Neuronal stem cell (in vitro differentiated cells): Measurements from ENCODE around the gene TTC39C.

Source experiments
- DNase-seq: peaks from one replicate; pipeline ENCODE4 v3.0.0-alpha.2; 2013; ENCODE audit warnings: low spot score
- H2AFZ ChIP-seq: one replicate; pipeline ENCODE4 v1.6.1; 2013; ENCODE audit warnings: mild to moderate bottlenecking, low read length, inconsistent platforms
- H2AK5ac ChIP-seq: 2 replicates; pipeline ENCODE4 v1.6.1; 2013; ENCODE audit warnings: low read depth, mild to moderate bottlenecking, inconsistent platforms, low read length, moderate library complexity, mixed read lengths
- H2BK120ac ChIP-seq: 2 replicates; pipeline ENCODE4 v1.6.1; 2013; ENCODE audit warnings: low read depth, mild to moderate bottlenecking, inconsistent platforms, low read length, moderate library complexity, mixed read lengths
- H2BK12ac ChIP-seq: one replicate; pipeline ENCODE4 v1.6.1; 2013; ENCODE audit warnings: low read length, inconsistent platforms
- H2BK15ac ChIP-seq: 2 replicates; pipeline ENCODE4 v1.6.1; 2013; ENCODE audit warnings: mild to moderate bottlenecking, low read length, inconsistent platforms, mixed read lengths
- H2BK5ac ChIP-seq: one replicate; pipeline ENCODE4 v1.6.1; 2013; ENCODE audit warnings: inconsistent platforms, mild to moderate bottlenecking, low read length, moderate library complexity
- H3K14ac ChIP-seq: one replicate; pipeline ENCODE4 v1.6.1; 2013; ENCODE audit warnings: low read length, inconsistent platforms
- H3K18ac ChIP-seq: 2 replicates; pipeline ENCODE4 v1.6.1; 2013; ENCODE audit warnings: low read length, inconsistent platforms
- H3K23ac ChIP-seq: 2 replicates; pipeline ENCODE4 v1.6.1; 2013; ENCODE audit warnings: low read depth, mild to moderate bottlenecking, mixed read lengths, low read length, inconsistent platforms; ENCODE audit not compliant: poor library complexity
- H3K27ac ChIP-seq: replicated peaks from 3 replicates; pipeline ENCODE4 v1.5.1; 2013; ENCODE audit warnings: low read length, inconsistent platforms
- H3K27me3 ChIP-seq, 3 experiments: 2 replicates each; pipeline ENCODE4 v1.6.1; 2013; ENCODE audit warnings: low read length in 3 of 3, mild to moderate bottlenecking in 2 of 3, inconsistent platforms in 1 of 3, low read depth in 1 of 3, mixed read lengths in 1 of 3, moderate library complexity in 1 of 3; ENCODE audit not compliant: control insufficient read depth in 3 of 3, insufficient read depth in 3 of 3
- H3K36me3 ChIP-seq, 2 donors: replicated peaks in 1 of 2; 2 replicates each; pipeline ENCODE4 v1.6.1; 2013; ENCODE audit warnings: low read length in 2 of 2; ENCODE audit not compliant: control insufficient read depth in 2 of 2, insufficient read depth in 2 of 2
- H3K4ac ChIP-seq: 2 replicates; pipeline ENCODE4 v1.6.1; 2013; ENCODE audit warnings: inconsistent platforms, mild to moderate bottlenecking, low read length, moderate library complexity
- H3K4me1 ChIP-seq, 2 donors: 1 replicate in 1 of 2; 2 replicates in 1 of 2; pipeline ENCODE4 v1.6.1; 2013; ENCODE audit warnings: low read length in 2 of 2, low read depth in 1 of 2; ENCODE audit not compliant: control insufficient read depth in 2 of 2, insufficient read depth in 1 of 2
- H3K4me2 ChIP-seq: one replicate; pipeline ENCODE4 v1.6.1; 2013; ENCODE audit warnings: mild to moderate bottlenecking, low read length, inconsistent platforms; ENCODE audit not compliant: insufficient read depth, poor library complexity, severe bottlenecking
- H3K4me3 ChIP-seq, 2 donors: 2 replicates each; pipeline ENCODE4 v1.5.1; 2013; ENCODE audit warnings: low read length in 2 of 2, mild to moderate bottlenecking in 2 of 2, inconsistent platforms in 1 of 2, moderate library complexity in 1 of 2
- H3K79me1 ChIP-seq: one replicate; pipeline ENCODE4 v1.6.1; 2013; ENCODE audit warnings: low read depth, mild to moderate bottlenecking, inconsistent platforms, low read length, moderate library complexity
- H3K9ac ChIP-seq: one replicate; pipeline ENCODE4 v1.6.1; 2013; ENCODE audit warnings: mild to moderate bottlenecking, low read depth, low read length, inconsistent platforms; ENCODE audit not compliant: poor library complexity
- H3K9me3 ChIP-seq, 2 donors: replicated peaks in 1 of 2; 2 replicates each; pipeline versions ENCODE3 to v1.6.1; 2013; ENCODE audit warnings: low read length in 2 of 2, mild to moderate bottlenecking in 2 of 2, inconsistent platforms in 1 of 2, low read depth in 1 of 2, mixed read lengths in 1 of 2, moderate library complexity in 1 of 2; ENCODE audit not compliant: control insufficient read depth in 2 of 2, insufficient read depth in 1 of 2
- H4K8ac ChIP-seq: one replicate; pipeline ENCODE4 v1.6.1; 2013; ENCODE audit warnings: low read depth, mild to moderate bottlenecking, inconsistent platforms, low read length, moderate library complexity
- H4K91ac ChIP-seq: one replicate; pipeline ENCODE4 v1.6.1; 2013; ENCODE audit warnings: low read length, low read depth, mild to moderate bottlenecking, inconsistent platforms; ENCODE audit not compliant: poor library complexity
- WGBS, 2 donors: extraction: QIAGEN DNeasy Blood & Tissue Kit; methylation state at CpG; one replicate each; pipeline ENCODE4 v1.1.7; 2013; ENCODE audit warnings: missing lambda C conversion rate in 2 of 2, mixed read lengths in 1 of 2; ENCODE audit not compliant: insufficient read length in 2 of 2, insufficient replicate concordance in 1 of 2; ENCODE audit errors: extremely low coverage in 2 of 2; 5-methylcytosine and 5-hydroxymethylcytosine counted together

Gene TTC39C

DNA sequence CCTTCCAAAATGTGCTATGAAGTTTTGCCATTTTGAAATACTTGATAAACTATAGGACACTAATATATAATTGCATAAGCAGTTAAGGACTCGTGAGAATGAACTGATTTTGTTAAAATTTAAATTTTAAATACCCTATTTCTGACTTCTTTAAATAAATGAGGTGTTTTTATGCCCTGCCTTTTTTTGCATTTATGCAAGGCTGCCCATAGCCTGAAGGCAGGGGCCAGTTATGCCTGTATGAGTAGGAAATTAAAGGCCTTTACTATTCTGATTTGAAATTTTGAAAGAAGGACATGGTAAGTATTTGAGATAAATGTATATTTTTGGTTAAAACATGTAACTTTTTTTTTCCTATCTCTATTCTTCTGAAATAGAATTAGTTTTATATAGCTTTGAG, 33.7 kb downstream of the TTC39C start:
- Histone ChIP-seq H3K14ac (no peak overlapping the region), H3K4me3 (no peak overlapping the region), H3K27ac (no peak overlapping the region), H4K91ac (no peak overlapping the region), H3K79me1 (peaks cover 9% of the 10 kb centered on the region), H3K9me3 (peaks cover 0 to 2% of the 10 kb centered on the region in 2 donors), H2BK120ac (no peak overlapping the region), H3K27me3 (no peaks in the 10 kb centered on the region), H3K36me3 (no peaks in the 10 kb centered on the region), H2BK5ac (no peak overlapping the region), H3K4ac (no peak overlapping the region), H2AK5ac (no peak overlapping the region), H2BK15ac (no peak overlapping the region), H3K23ac (no peak overlapping the region), H2AFZ (no peak overlapping the region), H4K8ac (no peak overlapping the region), H3K4me1 (peaks cover 0 to 7% of the 10 kb centered on the region in 2 donors), H2BK12ac (no peak overlapping the region), H3K4me2 (no peak overlapping the region), H3K9ac (no peak overlapping the region), H3K18ac (no peak overlapping the region)
- WGBS, 2 donors = no CpG with 5 or more reads among the region's 1 CpG
- no peak for DNase-seq

DNA sequence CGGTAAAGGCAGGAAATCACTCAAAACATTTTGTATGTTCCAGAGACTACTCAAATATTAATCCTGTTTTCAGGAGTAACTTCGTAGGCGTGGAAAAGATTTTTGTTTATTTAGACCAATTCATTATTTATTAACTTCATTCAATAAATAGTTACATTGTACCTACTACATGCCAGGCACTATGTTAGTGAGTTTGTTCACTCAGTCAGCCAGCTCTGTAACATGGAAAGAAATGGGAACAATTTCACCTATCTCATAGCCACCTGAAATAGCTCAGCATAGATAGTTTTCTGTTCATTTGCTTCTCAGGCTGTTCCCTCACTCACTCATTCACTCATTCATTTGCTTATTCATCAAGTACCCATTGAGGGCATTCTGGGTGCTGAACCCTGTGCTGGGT, 34.6 kb downstream of the TTC39C start:
- Histone ChIP-seq H2BK5ac (no peak overlapping the region), H3K36me3 (no peaks in the 10 kb centered on the region), H2BK12ac (no peak overlapping the region), H3K27ac (no peak overlapping the region), H3K14ac (no peak overlapping the region), H4K8ac (no peak overlapping the region), H3K27me3 (no peaks in the 10 kb centered on the region), H3K4me1 (peaks cover 0 to 5% of the 10 kb centered on the region in 2 donors), H3K9ac (no peak overlapping the region), H2AFZ (no peak overlapping the region), H3K18ac (no peak overlapping the region), H3K4ac (no peak overlapping the region), H2BK120ac (no peak overlapping the region), H2BK15ac (no peak overlapping the region), H3K79me1 (peaks cover 9% of the 10 kb centered on the region), H4K91ac (no peak overlapping the region), H3K4me2 (no peak overlapping the region), H2AK5ac (no peak overlapping the region), H3K23ac (no peak overlapping the region), H3K9me3 (peaks cover 0 to 2% of the 10 kb centered on the region in 2 donors), H3K4me3 (no peak overlapping the region)
- DNase-seq = no peak
- WGBS, 2 donors = no CpG with 5 or more reads among the region's 3 CpGs

DNA sequence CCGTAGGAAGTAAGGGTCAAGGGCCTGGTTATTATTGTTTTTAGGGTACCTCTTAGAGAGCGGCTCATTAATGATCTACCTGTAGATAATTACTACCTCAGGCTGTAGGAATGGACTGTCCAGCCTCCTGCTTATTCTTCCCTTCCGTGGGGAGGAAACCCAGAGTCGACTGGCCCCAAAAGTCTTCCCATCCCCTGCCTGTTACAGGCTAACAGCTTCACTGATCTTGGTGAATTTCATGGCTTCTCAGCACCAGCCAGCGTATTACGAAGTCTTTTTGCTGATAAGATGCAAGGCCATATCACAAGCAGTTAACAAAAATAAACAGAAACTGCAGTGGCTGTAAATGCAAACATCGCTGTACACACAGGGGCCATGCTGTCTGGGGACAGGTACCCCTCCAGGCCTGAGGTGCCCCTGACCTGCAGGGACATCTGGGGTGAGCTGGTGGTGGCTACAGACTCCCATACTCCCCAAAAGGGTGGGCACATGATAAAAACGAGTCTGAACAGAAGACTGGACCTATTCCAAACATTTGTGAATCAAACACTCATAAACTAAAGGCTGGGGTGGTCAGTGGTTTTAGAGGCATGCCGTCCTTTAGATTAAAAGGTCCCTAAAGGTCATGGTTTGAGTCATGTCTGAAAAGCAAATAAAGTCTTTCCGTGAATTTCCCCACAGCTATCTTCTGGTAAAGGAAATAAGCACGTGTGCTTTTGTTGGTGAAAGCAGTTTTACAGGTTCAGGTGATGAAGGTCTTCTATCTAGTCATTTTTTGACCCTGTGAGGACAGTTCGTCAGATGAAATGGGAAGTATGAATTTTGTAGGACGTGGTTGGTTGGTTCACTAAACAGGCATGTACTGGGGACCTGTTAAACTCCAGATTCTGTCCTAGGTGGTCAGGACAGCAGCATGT, 36.7 kb downstream of the TTC39C start:
- H3K79me1 ChIP-seq = no peaks in the 10 kb centered on the region
- H3K4ac ChIP-seq = no peak overlapping the region
- no peak overlapping the region for H2BK5ac ChIP-seq
- no peak overlapping the region for H3K4me2 ChIP-seq
- H3K18ac ChIP-seq = no peak overlapping the region
- H3K4me1 ChIP-seq = peaks cover 4 to 8% of the 10 kb centered on the region in 2 donors
- H2AFZ ChIP-seq = no peak overlapping the region
- no peak for DNase-seq
- no peak overlapping the region for H3K14ac ChIP-seq
- H4K8ac ChIP-seq = no peak overlapping the region
- H3K23ac ChIP-seq = no peak overlapping the region
- no CpG with 5 or more reads among the region's 13 CpGs for WGBS, 2 donors
- H2AK5ac ChIP-seq = no peak overlapping the region
- no peak overlapping the region for H3K9ac ChIP-seq
- no peak overlapping the region for H2BK12ac ChIP-seq
- H3K36me3 ChIP-seq = no peaks in the 10 kb centered on the region
- H4K91ac ChIP-seq = no peak overlapping the region
- H2BK15ac ChIP-seq = no peak overlapping the region
- H3K27me3 ChIP-seq = no peaks in the 10 kb centered on the region
- no peak overlapping the region for H3K27ac ChIP-seq
- no peak overlapping the region for H2BK120ac ChIP-seq
- no peaks in the 10 kb centered on the region for H3K9me3 ChIP-seq
- no peak overlapping the region for H3K4me3 ChIP-seq

DNA sequence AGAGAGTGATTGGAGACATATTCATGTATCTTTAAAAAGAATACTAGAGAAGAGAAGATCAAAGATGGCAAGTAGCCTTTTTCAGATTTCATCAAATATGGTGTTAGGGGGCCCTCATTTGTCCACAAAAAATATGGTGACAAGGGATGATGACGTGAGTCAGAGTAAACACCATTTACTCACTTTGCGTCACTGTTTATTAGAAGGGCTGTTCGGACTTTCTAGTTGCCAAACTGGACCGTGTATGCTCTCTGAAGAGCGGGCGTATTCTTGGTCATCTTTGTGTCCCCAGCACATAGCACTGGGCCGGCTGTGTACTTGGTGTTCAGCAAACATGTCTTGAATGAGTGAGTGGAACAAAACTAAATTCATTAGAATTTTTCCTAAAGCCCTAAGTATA, 37.5 kb downstream of the TTC39C start:
- Histone ChIP-seq H3K4me3 (no peak overlapping the region), H3K4ac (no peak overlapping the region), H4K8ac (no peak overlapping the region), H2AFZ (no peak overlapping the region), H3K79me1 (no peaks in the 10 kb centered on the region), H3K4me2 (no peak overlapping the region), H2AK5ac (no peak overlapping the region), H2BK15ac (no peak overlapping the region), H2BK5ac (no peak overlapping the region), H3K27ac (no peak overlapping the region), H3K9ac (no peak overlapping the region), H4K91ac (no peak overlapping the region), H3K18ac (no peak overlapping the region), H3K4me1 (peaks cover 4 to 8% of the 10 kb centered on the region in 2 donors), H3K27me3 (no peaks in the 10 kb centered on the region), H2BK120ac (no peak overlapping the region), H2BK12ac (no peak overlapping the region), H3K23ac (no peak overlapping the region), H3K14ac (no peak overlapping the region), H3K36me3 (no peaks in the 10 kb centered on the region), H3K9me3 (no peaks in the 10 kb centered on the region)
- no peak for DNase-seq
- no CpG with 5 or more reads among the region's 7 CpGs for WGBS, 2 donors
